B cell (primary cell): ENCODE data around the gene GAD1. TPM values are rescaled to one million over a fixed set of nuclear protein-coding genes. Genes with fewer than 3 reads are reported as not detected.

Source experiments
- ATAC-seq: fragments of 200-7000 bp; cut with Tn5 transposase; one replicate; pipeline ENCODE4 v1.10.0; 2021; ENCODE audit warnings: low read depth, mild to moderate bottlenecking, moderate number of reproducible peaks, moderate library complexity
- CTCF ChIA-PET: fragments of 350-600 bp; sonication (Branson Sonifier 250); formaldehyde crosslinking; loops from one replicate; lab custom pipeline; 2021; ENCODE audit warnings: antibody characterized with exemption, inconsistent platforms; lab: Charles Lee
- POLR2A ChIA-PET: fragments of 350-600 bp; sonication (Branson Sonifier 250); formaldehyde crosslinking; loops from one replicate; lab custom pipeline; 2021; ENCODE audit warnings: antibody characterized with exemption; lab: Charles Lee
- DNase-seq: peaks from one replicate; pipeline ENCODE4 v3.0.0; 2013
- H2AFZ ChIP-seq: 2 replicates; pipeline ENCODE4 v1.6.1; 2012; ENCODE audit warnings: mild to moderate bottlenecking, low read depth, low read length; ENCODE audit not compliant: insufficient read depth, poor library complexity, severe bottlenecking
- H3K27ac ChIP-seq, 2 donors: 1 replicate in 1 of 2; 2 replicates in 1 of 2; pipeline ENCODE4 v1.5.1; 2012 to 2013; ENCODE audit warnings: low read length in 2 of 2, mild to moderate bottlenecking in 2 of 2, moderate library complexity in 1 of 2
- H3K27me3 ChIP-seq, 4 experiments: fragments of 200-600 bp in 1 of 4; sonication (generic) in 1 of 4; replicated peaks in 1 of 4; 1 replicate in 2 of 4; 2 replicates in 2 of 4; pipeline versions ENCODE4 v1.6.1 to v1.7.0; 2013 to 2016; ENCODE audit warnings: low read length in 3 of 4, mild to moderate bottlenecking in 2 of 4, mixed read lengths in 1 of 4, moderate library complexity in 1 of 4; ENCODE audit not compliant: insufficient read depth in 4 of 4, control insufficient read depth in 3 of 4; ENCODE audit errors: control extremely low read depth in 1 of 4
- H3K36me3 ChIP-seq, 2 experiments: replicated peaks in 1 of 2; 1 replicate in 1 of 2; 2 replicates in 1 of 2; pipeline versions ENCODE4 v1.6.1 to v1.7.1; 2013; ENCODE audit warnings: low read length in 1 of 2; ENCODE audit not compliant: insufficient read depth in 2 of 2, control insufficient read depth in 1 of 2; ENCODE audit errors: control extremely low read depth in 1 of 2, extremely low read depth in 1 of 2
- H3K4me1 ChIP-seq, 2 donors: fragments of 200-600 bp in 1 of 2; sonication (generic) in 1 of 2; 1 replicate in 1 of 2; 2 replicates in 1 of 2; pipeline versions ENCODE4 v1.5.1 to v1.6.1; 2013 to 2017; ENCODE audit warnings: low read length in 2 of 2; ENCODE audit not compliant: control insufficient read depth in 2 of 2, insufficient read depth in 2 of 2
- H3K4me2 ChIP-seq: replicated peaks from 2 replicates; pipeline ENCODE3; 2012; ENCODE audit warnings: mild to moderate bottlenecking, low read depth, low read length; ENCODE audit not compliant: poor library complexity, severe bottlenecking
- H3K4me3 ChIP-seq, 5 experiments: fragments of 200-600 bp in 1 of 5; sonication (generic) in 1 of 5; 1 replicate in 3 of 5; 2 replicates in 2 of 5; pipeline versions ENCODE4 v1.5.1 to v1.7.0; 2011 to 2016; ENCODE audit warnings: low read length in 4 of 5, mild to moderate bottlenecking in 4 of 5, low read depth in 2 of 5, control low read depth in 1 of 5, moderate library complexity in 1 of 5; ENCODE audit not compliant: insufficient read depth in 1 of 5; ENCODE audit errors: control extremely low read depth in 1 of 5, extremely low read depth in 1 of 5
- H3K79me2 ChIP-seq: fragments of 200-600 bp; sonication (generic); one replicate; pipeline ENCODE4 v1.6.0; 2016; ENCODE audit warnings: low read length; ENCODE audit not compliant: control insufficient read depth, insufficient read depth
- H3K9ac ChIP-seq: fragments of 200-600 bp; sonication (generic); 2 replicates; pipeline ENCODE4 v1.6.1; 2017; ENCODE audit warnings: mild to moderate bottlenecking, low read length, moderate library complexity
- H3K9me3 ChIP-seq, 3 donors: one replicate each; pipeline versions ENCODE4 v1.6.1 to v1.7.1; 2013; ENCODE audit warnings: low read length in 2 of 3; ENCODE audit not compliant: control insufficient read depth in 2 of 3, insufficient read depth in 1 of 3; ENCODE audit errors: control extremely low read depth in 1 of 3
- H4K20me1 ChIP-seq: 2 replicates; pipeline ENCODE4 v1.6.0; 2012; ENCODE audit warnings: mild to moderate bottlenecking, low read length; ENCODE audit not compliant: insufficient read depth, control insufficient read depth, poor library complexity, severe bottlenecking
- H3K27ac Mint-ChIP-seq: one replicate; pipeline ENCODE4 v1.8.0; 2021; ENCODE audit warnings: mixed read lengths
- H3K27me3 Mint-ChIP-seq: one replicate; pipeline ENCODE4 v1.8.0; 2021; ENCODE audit warnings: mixed read lengths
- H3K4me1 Mint-ChIP-seq: one replicate; pipeline ENCODE4 v1.8.0; 2021; ENCODE audit warnings: mixed read lengths
- H3K4me3 Mint-ChIP-seq: one replicate; pipeline ENCODE4 v1.8.0; 2021; ENCODE audit warnings: mixed read lengths
- H3K9me3 Mint-ChIP-seq: one replicate; pipeline ENCODE4 v1.8.0; 2022; ENCODE audit warnings: mixed read lengths; ENCODE audit not compliant: insufficient read depth
- CTCF ChIP-seq: fragments of 200-600 bp; IDR thresholded peaks from one replicate; pipeline ENCODE4 v1.8.0; 2022; ENCODE audit warnings: antibody characterized with exemption, mild to moderate bottlenecking
- EZH2 ChIP-seq: IDR thresholded peaks from 2 replicates; pipeline ENCODE4 v1.6.1; 2012; ENCODE audit warnings: borderline replicate concordance, low read depth, mild to moderate bottlenecking, moderate library complexity, low read length; ENCODE audit not compliant: insufficient read depth, poor library complexity, severe bottlenecking
- WGBS: methylation state at CpG from one replicate; pipeline ENCODE4 v1.1.5; 2013; ENCODE audit warnings: missing lambda C conversion rate; ENCODE audit not compliant: insufficient coverage; 5-methylcytosine and 5-hydroxymethylcytosine counted together
- intact Hi-C: fragments of 100-400 bp; cut with micrococcal nuclease; formaldehyde crosslinking; loops from one replicate; pipeline ENCODE4 v1.10.0; 2022
- polyA plus RNA-seq: library from polyadenylated mRNA; depleted of rRNA; stranded (reverse); fragments of >200 nt; gene quantifications from 2 replicates; pipeline ENCODE4 v1.2.3, GENCODE V29; 2012
- total RNA-seq, 2 donors: library from RNA; stranded (reverse); fragments of 120-200 nt in 1 of 2; gene quantifications; 1 replicate in 1 of 2; 2 replicates in 1 of 2; pipeline versions ENCODE4 v1.2.3 to v1.2.4, GENCODE V29; 2013 to 2022

The GAD1 gene
- total and polyA plus RNA-seq, 2 donors (not counting 1 experiment from before 2014, with no cell fraction given): not detected

DNA sequence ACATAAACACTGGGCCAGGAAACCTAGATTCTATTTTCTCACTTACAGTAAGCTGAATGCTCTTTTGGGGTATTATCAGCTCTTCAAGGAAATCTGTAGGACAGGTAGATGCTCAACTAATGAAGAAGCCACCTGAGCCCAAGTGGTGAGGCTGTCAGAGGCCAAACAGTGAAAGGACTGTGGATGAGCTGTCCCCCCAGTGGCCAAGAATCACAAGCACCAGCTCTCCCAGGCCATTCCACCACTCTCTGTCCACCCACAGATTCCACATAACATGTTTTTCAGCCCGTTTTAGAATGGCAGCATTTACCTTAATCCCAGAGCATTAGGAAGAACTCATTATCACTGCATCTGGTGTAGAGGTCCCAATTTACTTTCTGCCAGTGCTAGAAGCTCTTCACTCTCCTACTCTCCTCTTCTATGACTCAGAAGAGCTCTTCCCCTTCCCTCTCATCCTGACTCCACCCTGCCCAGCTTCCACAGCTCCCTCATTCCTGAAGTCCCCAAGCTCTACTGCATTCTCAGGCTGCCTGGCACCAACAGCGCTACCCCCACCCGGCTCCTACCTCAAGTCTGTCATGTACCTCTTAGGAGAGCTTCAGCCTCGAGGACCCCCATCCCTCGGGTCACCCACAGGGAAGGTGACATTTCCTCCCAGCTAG, 68.6 kb downstream of the GAD1 start:
- H3K27me3 Mint-ChIP-seq: peaks cover 38% of the 10 kb centered on the region
- Histone ChIP-seq H3K4me1 (no peaks in the 10 kb centered on the region), H3K4me3 (no peak overlapping the region), H3K36me3 (no peaks in the 10 kb centered on the region), H3K27ac (no peak overlapping the region), H3K4me2 (no peak overlapping the region), H4K20me1 (no peaks in the 10 kb centered on the region), H3K9ac (no peak overlapping the region), H3K79me2 (no peaks in the 10 kb centered on the region), H2AFZ (no peak overlapping the region), H3K27me3 (no peaks in the 10 kb centered on the region), H3K9me3 (peaks cover 0 to 3% (median 0%) of the 10 kb centered on the region in 3 donors)
- no peak overlapping the region for H3K27ac Mint-ChIP-seq
- H3K4me1 Mint-ChIP-seq: peaks cover 4% of the 10 kb centered on the region
- CTCF ChIA-PET: interaction anchor here (3.0 kb wide), 1 partner anchor 12 kb away, joined by 15 read pairs; no protein-coding TSS in a partner anchor
- H3K4me3 Mint-ChIP-seq: no peak overlapping the region
- no peak for ATAC-seq
- TF ChIP-seq CTCF (no peak), EZH2 (no peak)
- intact Hi-C loops: no loop called here
- POLR2A ChIA-PET: no interaction called here
- WGBS: 88% methylated on average over 5 of the region's 5 CpGs
- H3K9me3 Mint-ChIP-seq: no peaks in the 10 kb centered on the region
- no peak for DNase-seq

DNA sequence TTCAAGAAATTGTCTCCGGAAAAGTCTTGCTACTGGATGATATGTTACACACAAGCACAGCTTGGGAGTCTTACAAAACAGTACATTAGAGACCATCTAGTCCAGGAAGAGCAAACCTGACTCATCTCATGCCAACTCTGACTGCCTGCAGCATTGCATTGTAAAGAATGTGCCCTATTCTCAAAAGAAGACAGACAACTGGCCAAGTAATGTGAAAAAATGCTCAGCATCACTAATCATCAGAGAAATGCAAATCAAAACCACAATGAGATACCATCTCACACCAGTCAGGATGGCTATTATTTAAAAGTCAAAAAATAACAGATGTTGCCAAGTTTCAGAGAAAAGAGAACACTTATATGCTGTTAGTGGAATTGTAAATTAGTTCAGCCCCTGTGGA, 69.7 kb downstream of the GAD1 start:
- peaks cover 4% of the 10 kb centered on the region for H3K4me1 Mint-ChIP-seq
- Histone ChIP-seq H3K27me3 (no peaks in the 10 kb centered on the region), H2AFZ (no peak overlapping the region), H3K9me3 (peaks cover 0 to 3% (median 0%) of the 10 kb centered on the region in 3 donors), H3K79me2 (no peaks in the 10 kb centered on the region), H3K4me3 (no peak overlapping the region), H3K4me2 (no peak overlapping the region), H3K9ac (no peak overlapping the region), H3K27ac (no peak overlapping the region), H4K20me1 (no peaks in the 10 kb centered on the region), H3K36me3 (no peaks in the 10 kb centered on the region), H3K4me1 (no peaks in the 10 kb centered on the region)
- no peaks in the 10 kb centered on the region for H3K9me3 Mint-ChIP-seq
- ATAC-seq (no peak), DNase-seq (no peak)
- no peak for TF ChIP-seq CTCF
- TF ChIP-seq EZH2: no peak
- H3K27me3 Mint-ChIP-seq: peaks cover 43% of the 10 kb centered on the region
- CTCF ChIA-PET: interaction anchor here (0.6 to 3.0 kb wide), 2 partner anchors 13 to 40 kb away, joined by 3 to 15 read pairs; no protein-coding TSS in a partner anchor
- 100% methylated on average over 1 of the region's 1 CpG for WGBS
- H3K27ac Mint-ChIP-seq: no peak overlapping the region
- POLR2A ChIA-PET: no interaction called here
- intact Hi-C loops: no loop called here
- no peak overlapping the region for H3K4me3 Mint-ChIP-seq
